HEK293T (cell line): ENCODE data around the gene TMCO1.
A peak's percentile ranks its signal among the peaks of the same experiment; 100 is the strongest.
"Not testable (repeated sequence)": the region's sequence is repeated elsewhere in the genome, so short reads cannot be mapped to it uniquely, and the experiment has no call there.

ENCODE experiments used
- CTCF ChIA-PET: fragments of 350-600 bp; formaldehyde crosslinking; extraction: SDS; loops from one replicate; lab custom pipeline; 2021; ENCODE audit warnings: antibody characterized with exemption, inconsistent platforms; lab: Yijun Ruan, JAX
- POLR2A ChIA-PET: fragments of 350-600 bp; formaldehyde crosslinking; extraction: SDS; loops from one replicate; lab custom pipeline; 2020; ENCODE audit warnings: antibody characterized with exemption, inconsistent platforms; lab: Yijun Ruan, JAX
- DNase-seq: peaks from one replicate; pipeline ENCODE4 v3.0.0; 2012; ENCODE audit warnings: mixed read lengths; ENCODE audit errors: extremely low spot score
- ARNT ChIP-seq: fragments of 450-650 bp; IDR thresholded peaks from 2 replicates; pipeline ENCODE4 v1.6.1; 2017; ENCODE audit warnings: mild to moderate bottlenecking
- BHLHE40 ChIP-seq: fragments of 450-650 bp; IDR thresholded peaks from 2 replicates; pipeline ENCODE4 v1.6.1; 2016; ENCODE audit warnings: mild to moderate bottlenecking, moderate library complexity, borderline replicate concordance
- CTBP1 ChIP-seq: fragments of 450-650 bp; IDR thresholded peaks from 2 replicates; pipeline ENCODE4 v1.6.1; 2016; ENCODE audit warnings: borderline replicate concordance
- ELF4 ChIP-seq: fragments of 450-650 bp; IDR thresholded peaks from 2 replicates; pipeline ENCODE4 v1.6.1; 2017; ENCODE audit warnings: antibody characterized with exemption
- FOXA1 ChIP-seq: fragments of 450-650 bp; IDR thresholded peaks from 2 replicates; pipeline ENCODE4 v1.6.1; 2016; ENCODE audit warnings: mild to moderate bottlenecking
- FOXK2 ChIP-seq: fragments of 450-650 bp; IDR thresholded peaks from 2 replicates; pipeline ENCODE4 v1.6.1; 2016; ENCODE audit warnings: mild to moderate bottlenecking
- FOXM1 ChIP-seq: fragments of 450-650 bp; IDR thresholded peaks from 2 replicates; pipeline ENCODE4 v1.6.1; 2017; ENCODE audit warnings: mild to moderate bottlenecking, borderline replicate concordance
- HDGF ChIP-seq: fragments of 450-650 bp; IDR thresholded peaks from 2 replicates; pipeline ENCODE4 v1.6.1; 2017; ENCODE audit warnings: antibody characterized with exemption, borderline replicate concordance
- L3MBTL2 ChIP-seq: fragments of 450-650 bp; conservative IDR thresholded peaks from 2 replicates; pipeline ENCODE4 v1.6.1; 2016; ENCODE audit warnings: mild to moderate bottlenecking
- LEF1 ChIP-seq: fragments of 450-650 bp; IDR thresholded peaks from 2 replicates; pipeline ENCODE4 v1.6.1; 2017; ENCODE audit warnings: mild to moderate bottlenecking, borderline replicate concordance
- NFRKB ChIP-seq: fragments of 450-650 bp; IDR thresholded peaks from 2 replicates; pipeline ENCODE4 v1.6.1; 2016; ENCODE audit warnings: mild to moderate bottlenecking, moderate library complexity
- PKNOX1 ChIP-seq: fragments of 450-650 bp; IDR thresholded peaks from 2 replicates; pipeline ENCODE4 v1.6.1; 2016
- SP1 ChIP-seq: fragments of 450-650 bp; IDR thresholded peaks from 2 replicates; pipeline ENCODE4 v1.6.1; 2017
- SUZ12 ChIP-seq: fragments of 450-650 bp; IDR thresholded peaks from 2 replicates; pipeline ENCODE4 v1.6.1; 2016; ENCODE audit warnings: mild to moderate bottlenecking
- TARDBP ChIP-seq: fragments of 450-650 bp; IDR thresholded peaks from 2 replicates; pipeline ENCODE4 v1.6.1; 2016
- ZNF384 ChIP-seq: fragments of 450-650 bp; IDR thresholded peaks from 2 replicates; pipeline ENCODE4 v1.6.1; 2016

Gene TMCO1

DNA sequence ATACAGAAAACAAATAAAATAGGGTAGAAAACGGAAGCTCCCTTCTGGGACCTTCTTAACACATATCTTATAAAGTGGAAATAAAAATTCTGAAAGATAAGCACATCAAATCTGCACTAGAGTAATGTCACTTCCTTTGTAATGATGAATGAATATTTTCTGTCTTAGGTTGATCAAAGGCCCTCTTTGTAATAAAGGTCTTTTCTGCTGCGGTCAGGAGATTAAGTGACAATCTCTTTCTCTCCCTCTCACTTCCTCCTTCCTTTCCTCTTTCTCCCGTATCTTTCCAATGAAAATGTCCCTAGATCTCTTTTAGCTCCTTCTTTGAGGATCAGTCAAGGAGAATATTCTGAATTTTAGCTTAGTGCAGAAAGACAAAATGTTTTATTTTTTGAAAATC, 33.8 kb downstream of the TMCO1 start:
- CTCF ChIA-PET: interaction anchor here (0.6 kb wide), 1 partner anchor 275 kb away, joined by 6 read pairs; no protein-coding TSS in a partner anchor
- no peak for DNase-seq
- no peak for TF ChIP-seq FOXM1
- no peak for TF ChIP-seq ARNT
- no peak for TF ChIP-seq FOXK2
- no peak for TF ChIP-seq CTBP1
- TF ChIP-seq LEF1: no peak
- TF ChIP-seq NFRKB: no peak
- no peak for TF ChIP-seq L3MBTL2
- TF ChIP-seq BHLHE40: no peak
- POLR2A ChIA-PET: no interaction called here

GRCh38 chr1:165726841-165727240, 41.8 kb downstream of the TMCO1 start:
- ChIA-PET POLR2A (no interaction called here), CTCF (no interaction called here)
- DNase-seq: no peak
- TF ChIP-seq FOXA1 (no peak), ELF4 (no peak), ARNT (no peak), LEF1 (no peak), SUZ12 (no peak), BHLHE40 (no peak), SP1 (no peak), PKNOX1 (no peak)

DNA sequence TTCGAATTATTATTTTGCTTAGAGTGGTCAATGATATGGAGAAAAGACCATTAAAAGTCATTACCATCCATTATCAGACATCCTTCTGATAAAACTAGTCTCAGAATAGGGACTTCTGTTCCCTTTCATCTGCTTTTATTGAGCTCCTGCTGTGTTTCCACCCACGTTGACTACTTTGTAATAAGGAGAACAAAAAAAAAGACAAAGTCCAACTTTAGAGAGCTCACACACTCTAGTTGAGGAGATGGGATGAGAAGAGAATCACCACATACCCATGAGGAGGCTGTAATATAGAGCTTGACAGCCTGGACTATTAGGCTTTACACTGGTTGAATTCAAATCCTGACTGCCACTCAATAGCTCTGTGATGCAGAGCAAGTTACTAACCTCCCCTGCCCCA, 42.5 kb downstream of the TMCO1 start:
- DNase-seq: no peak
- CTCF ChIA-PET: interaction anchor here (0.6 kb wide), 1 partner anchor 21 kb away, joined by 5 read pairs; no protein-coding TSS in a partner anchor

GRCh38 chr1:165717918-165718515, 50.7 kb downstream of the TMCO1 start:
- DNase-seq: peak; percentile 60
- ChIA-PET CTCF (interaction anchor here (0.6 kb wide), 1 partner anchor 24 kb away, joined by 3 read pairs; no protein-coding TSS in a partner anchor), POLR2A (no interaction called here)
- TF ChIP-seq PKNOX1 (no peak), FOXM1 (no peak), HDGF (no peak), ARNT (no peak), ZNF384 (no peak), TARDBP (no peak), BHLHE40 (no peak)

More for the DNA sequence above, 42.5 kb downstream of the TMCO1 start:
- TF ChIP-seq ZNF384: no peak
- no peak for TF ChIP-seq FOXK2
- no peak for TF ChIP-seq FOXA1
- no peak for TF ChIP-seq LEF1
- no peak for TF ChIP-seq NFRKB
- no peak for TF ChIP-seq PKNOX1
- TF ChIP-seq SP1: no peak
- no peak for TF ChIP-seq FOXM1
- TF ChIP-seq SUZ12: no peak
- no peak for TF ChIP-seq TARDBP
- no peak for TF ChIP-seq BHLHE40
- POLR2A ChIA-PET: no interaction called here

GRCh38 chr1:165716265-165717051, 52.2 kb downstream of the TMCO1 start:
- CTCF ChIA-PET, DNase-seq, POLR2A ChIA-PET: not testable (repeated sequence)

- ChIA-PET POLR2A (interaction anchor here (1.4 kb wide), 1 partner anchor 10 kb away, joined by 4 read pairs; no protein-coding TSS in a partner anchor), CTCF (no interaction called here)
These were observed 55.9 kb downstream of the TMCO1 start for GRCh38 chr1:165712764-165713163.

More at GRCh38 chr1:165712764-165713163, 55.9 kb downstream of the TMCO1 start:
- TF ChIP-seq SP1 (no peak), PKNOX1 (no peak), CTBP1 (no peak), SUZ12 (no peak)
- DNase-seq: no peak
